Measurements from ENCODE around the gene GPC5.

GRCh38 chr13:91729859-91730258 lies 331.4 kb downstream of the GPC5 start:
- no peak for TF ChIP-seq CTCF (IDR thresholded peaks at IDR 0.05; ENCODE audit: insufficient read depth, low read length, poor library complexity, severe bottlenecking)
- TF ChIP-seq EZH2phosphoT487 (conservative IDR thresholded peaks at IDR 0.05; ENCODE audit: low read length) = no peak

Data from SU-DHL-6 (cell line).